ENCODE data around the gene RHBDD1. TPM values are rescaled to one million over a fixed set of nuclear protein-coding genes. Genes with fewer than 3 reads are reported as not detected.

Gene RHBDD1
- 10 to 100 TPM; 35.5 to 57.1 TPM for total RNA-seq

- Mint-ChIP-seq H3K27ac (peak within 1 kb of the TSS; percentile 95), H3K4me3 (peak within 1 kb of the TSS; percentile 98), H3K27me3 (no peaks in the 10 kb centered on the region), H3K4me1 (peaks cover 21% of the 10 kb centered on the region), H3K9me3 (no peaks in the 10 kb centered on the region), H3K36me3 (ENCODE audit: low read depth) (peaks cover 80% of the 10 kb centered on the region)
- ATAC-seq (replicated peaks) = peak; percentile 88
Measured at GRCh38 chr2:226835796-226836547, at the start of gene RHBDD1. Gene RHBDD1 (plus strand): TSS chr2:226836054. CDS start chr2:226864694, 28,640 bp downstream.

DNA sequence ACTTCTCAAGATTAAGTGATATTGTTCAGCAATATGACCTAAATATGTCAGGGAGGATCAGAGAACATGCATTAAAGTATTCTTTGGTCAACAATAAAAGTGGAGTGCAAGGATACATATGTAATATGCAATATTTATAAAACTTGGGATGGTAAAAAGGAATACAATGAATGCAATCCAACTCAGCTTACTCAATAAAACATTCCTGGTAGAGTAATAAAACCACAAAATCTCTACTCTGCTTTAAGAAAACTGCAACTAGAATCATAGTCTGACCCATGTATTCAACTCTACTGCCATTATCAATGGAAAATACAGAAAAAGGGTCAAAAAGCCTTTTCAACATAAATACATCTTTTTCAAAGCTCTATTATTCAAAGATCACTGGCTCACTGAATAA, 47.8 kb upstream of the RHBDD1 start:
- Mint-ChIP-seq H3K9me3 (peaks cover 3% of the 10 kb centered on the region), H3K27me3 (no peaks in the 10 kb centered on the region), H3K27ac (no peak overlapping the region), H3K36me3 (ENCODE audit: low read depth) (no peaks in the 10 kb centered on the region), H3K4me1 (peaks cover 6% of the 10 kb centered on the region), H3K4me3 (no peak overlapping the region)
- no peak for ATAC-seq (replicated peaks)

- ATAC-seq (replicated peaks) = no peak
- H3K36me3 Mint-ChIP-seq (ENCODE audit: low read depth) = no peaks in the 10 kb centered on the region
- H3K4me1 Mint-ChIP-seq = peaks cover 6% of the 10 kb centered on the region
- no peak overlapping the region for H3K27ac Mint-ChIP-seq
- no peaks in the 10 kb centered on the region for H3K9me3 Mint-ChIP-seq
- no peak overlapping the region for H3K4me3 Mint-ChIP-seq
- no peaks in the 10 kb centered on the region for H3K27me3 Mint-ChIP-seq
Measured at GRCh38 chr2:226788881-226789490, 46.9 kb upstream of the RHBDD1 start.

- Mint-ChIP-seq H3K36me3 (ENCODE audit: low read depth) (no peaks in the 10 kb centered on the region), H3K4me1 (peaks cover 6% of the 10 kb centered on the region), H3K9me3 (no peaks in the 10 kb centered on the region), H3K27ac (no peak overlapping the region), H3K27me3 (no peaks in the 10 kb centered on the region), H3K4me3 (peak overlapping the region; percentile 94)
- no peak for ATAC-seq (replicated peaks)
Measured at GRCh38 chr2:226790011-226790410, 45.8 kb upstream of the RHBDD1 start.

DNA sequence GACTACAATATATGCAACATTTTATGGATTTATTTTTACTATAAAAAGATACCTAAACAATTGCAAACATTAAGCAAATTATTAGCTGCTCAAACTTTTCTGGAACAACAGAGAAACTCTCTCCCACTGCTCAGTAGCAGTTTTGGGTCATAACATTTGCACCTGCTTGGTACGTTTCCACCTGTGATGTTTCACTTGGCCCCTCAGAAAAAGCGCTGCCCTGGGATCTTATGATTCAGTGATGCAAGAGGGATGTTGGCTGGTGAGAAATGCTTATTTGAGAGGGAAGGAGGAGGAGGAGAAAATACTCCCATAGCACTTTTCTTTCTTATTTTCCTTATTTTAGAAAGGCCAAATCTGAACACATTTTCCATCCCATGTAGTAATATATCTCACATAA, 45.4 kb upstream of the RHBDD1 start:
- Mint-ChIP-seq H3K36me3 (ENCODE audit: low read depth) (no peaks in the 10 kb centered on the region), H3K4me3 (peak overlapping the region; percentile 94), H3K4me1 (peaks cover 6% of the 10 kb centered on the region), H3K27me3 (no peaks in the 10 kb centered on the region), H3K27ac (no peak overlapping the region), H3K9me3 (no peaks in the 10 kb centered on the region)
- ATAC-seq (replicated peaks) = no peak

GRCh38 chr2:226791056-226791486, 44.8 kb upstream of the RHBDD1 start:
- Mint-ChIP-seq H3K9me3 (no peaks in the 10 kb centered on the region), H3K27me3 (no peaks in the 10 kb centered on the region), H3K36me3 (ENCODE audit: low read depth) (no peaks in the 10 kb centered on the region), H3K4me1 (peaks cover 6% of the 10 kb centered on the region), H3K4me3 (peak overlapping the region; percentile 94), H3K27ac (peak overlapping the region; percentile 93)
- peak; percentile 69 for ATAC-seq (replicated peaks)

- peak; percentile 98 for ATAC-seq (replicated peaks)
- no peaks in the 10 kb centered on the region for H3K36me3 Mint-ChIP-seq (ENCODE audit: low read depth)
- no peaks in the 10 kb centered on the region for H3K27me3 Mint-ChIP-seq
- H3K4me1 Mint-ChIP-seq = peaks cover 6% of the 10 kb centered on the region
- peak overlapping the region; percentile 93 for H3K27ac Mint-ChIP-seq
- no peaks in the 10 kb centered on the region for H3K9me3 Mint-ChIP-seq
- H3K4me3 Mint-ChIP-seq = peak overlapping the region; percentile 94
Measured at GRCh38 chr2:226791487-226792081, 44.3 kb upstream of the RHBDD1 start.

DNA sequence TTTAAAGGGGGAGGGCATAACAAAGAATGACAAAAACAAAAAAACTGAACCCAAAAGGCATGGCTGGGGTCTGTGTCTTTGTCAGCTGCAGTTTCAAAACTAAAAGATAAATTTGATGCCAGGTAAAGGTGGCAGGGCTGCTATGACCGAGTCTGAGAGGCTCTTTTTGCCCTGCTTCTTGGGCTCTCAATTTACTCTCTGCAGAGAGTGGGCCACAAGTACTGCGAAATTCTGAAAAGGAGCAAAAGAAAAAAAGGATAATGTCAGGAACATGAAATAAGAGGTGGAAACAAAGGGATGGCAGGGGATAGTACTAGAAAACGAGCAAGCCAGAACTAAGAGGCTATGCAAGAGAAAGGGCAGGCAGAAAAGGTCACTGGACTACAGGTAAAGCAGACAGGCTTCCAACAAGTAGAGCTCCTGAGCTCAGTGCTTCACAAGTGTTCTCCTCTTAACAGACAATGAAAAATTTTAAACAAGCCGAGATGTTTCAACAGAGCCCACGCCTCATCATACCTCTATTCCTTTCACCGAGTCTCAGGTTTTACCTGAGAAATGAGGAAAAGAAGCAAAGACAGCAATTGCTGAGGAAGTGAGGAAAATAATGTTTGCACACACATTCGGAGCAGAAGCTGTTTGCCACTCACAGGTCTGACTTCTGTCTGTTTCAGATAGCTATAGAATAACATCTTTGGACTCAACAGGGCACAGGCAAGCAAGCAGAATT, 43.5 kb upstream of the RHBDD1 start:
- Mint-ChIP-seq H3K27me3 (no peaks in the 10 kb centered on the region), H3K27ac (peak overlapping the region; percentile 62), H3K9me3 (no peaks in the 10 kb centered on the region), H3K36me3 (ENCODE audit: low read depth) (no peaks in the 10 kb centered on the region), H3K4me1 (peaks cover 6% of the 10 kb centered on the region), H3K4me3 (peak overlapping the region; percentile 94)
- no peak for ATAC-seq (replicated peaks)

DNA sequence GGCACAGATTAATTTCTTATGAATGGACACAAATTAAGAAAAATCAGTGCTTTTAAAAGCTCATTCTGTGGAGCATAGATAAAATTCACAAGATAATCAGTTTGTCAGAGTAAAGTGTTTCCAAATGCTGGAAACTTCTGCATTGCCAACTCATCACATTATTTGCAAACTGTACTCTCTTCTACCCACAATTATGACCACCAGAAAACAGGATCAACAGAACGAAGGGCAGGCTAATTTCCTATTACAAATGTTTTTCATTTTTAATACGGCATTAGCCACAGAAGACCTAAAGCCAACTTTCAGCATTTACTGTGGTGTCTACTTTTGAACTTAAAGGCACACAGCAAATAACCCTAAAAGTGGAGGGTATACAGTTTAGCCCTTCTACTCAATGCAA, 42.2 kb upstream of the RHBDD1 start:
- H3K4me1 Mint-ChIP-seq = peaks cover 6% of the 10 kb centered on the region
- H3K27ac Mint-ChIP-seq = no peak overlapping the region
- H3K9me3 Mint-ChIP-seq = no peaks in the 10 kb centered on the region
- no peak overlapping the region for H3K4me3 Mint-ChIP-seq
- no peaks in the 10 kb centered on the region for H3K27me3 Mint-ChIP-seq
- no peak for ATAC-seq (replicated peaks)
- H3K36me3 Mint-ChIP-seq (ENCODE audit: low read depth) = no peaks in the 10 kb centered on the region

GRCh38 chr2:226794196-226794661, 41.6 kb upstream of the RHBDD1 start:
- Mint-ChIP-seq H3K4me3 (no peak overlapping the region), H3K9me3 (no peaks in the 10 kb centered on the region), H3K4me1 (peaks cover 6% of the 10 kb centered on the region), H3K36me3 (ENCODE audit: low read depth) (no peaks in the 10 kb centered on the region), H3K27me3 (no peaks in the 10 kb centered on the region), H3K27ac (no peak overlapping the region)
- no peak for ATAC-seq (replicated peaks)

GRCh38 chr2:226794751-226795171, 41.1 kb upstream of the RHBDD1 start:
- Mint-ChIP-seq H3K36me3 (ENCODE audit: low read depth) (no peaks in the 10 kb centered on the region), H3K9me3 (no peaks in the 10 kb centered on the region), H3K27me3 (no peaks in the 10 kb centered on the region), H3K4me1 (peaks cover 6% of the 10 kb centered on the region), H3K4me3 (no peak overlapping the region), H3K27ac (no peak overlapping the region)
- no peak for ATAC-seq (replicated peaks)

DNA sequence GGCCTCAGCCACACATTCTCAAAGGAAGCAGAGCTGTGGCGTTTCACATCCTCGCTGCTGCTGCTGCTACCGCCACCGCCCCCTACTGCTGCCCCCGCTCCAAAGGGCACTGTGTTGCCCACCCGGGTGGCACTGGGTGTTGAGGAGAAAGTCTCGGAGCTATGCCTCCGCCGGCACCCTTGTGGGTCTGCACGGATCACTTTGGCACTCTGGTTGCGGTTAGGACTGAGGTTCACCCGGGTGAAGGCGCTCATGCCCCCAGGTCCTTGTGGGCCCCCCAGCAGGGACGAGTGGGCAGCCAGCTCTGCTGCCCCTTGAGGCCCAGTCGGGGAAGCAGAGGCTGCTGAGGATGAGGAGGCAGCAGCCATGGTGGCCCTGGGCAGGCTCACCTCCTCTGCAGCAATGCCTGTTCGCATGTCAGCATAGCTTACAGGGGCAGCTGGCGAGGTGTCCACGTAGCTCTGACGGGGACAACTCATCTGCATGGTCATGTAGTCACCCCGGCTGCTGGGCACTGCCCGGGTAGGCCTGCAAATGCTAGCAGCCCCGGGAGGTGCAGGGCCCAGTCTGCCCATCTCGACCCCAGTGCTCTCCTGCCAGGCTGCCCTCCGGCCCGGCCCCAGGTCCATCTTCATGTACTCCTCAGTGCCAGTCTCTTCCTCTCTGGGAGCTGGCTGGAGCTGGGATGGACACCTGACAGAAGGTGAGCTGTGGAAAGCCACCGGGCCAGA, 40.4 kb upstream of the RHBDD1 start:
- Mint-ChIP-seq H3K27me3 (no peaks in the 10 kb centered on the region), H3K27ac (no peak overlapping the region), H3K4me3 (no peak overlapping the region), H3K4me1 (peaks cover 6% of the 10 kb centered on the region), H3K9me3 (no peaks in the 10 kb centered on the region), H3K36me3 (ENCODE audit: low read depth) (no peaks in the 10 kb centered on the region)
- no peak for ATAC-seq (replicated peaks)

DNA sequence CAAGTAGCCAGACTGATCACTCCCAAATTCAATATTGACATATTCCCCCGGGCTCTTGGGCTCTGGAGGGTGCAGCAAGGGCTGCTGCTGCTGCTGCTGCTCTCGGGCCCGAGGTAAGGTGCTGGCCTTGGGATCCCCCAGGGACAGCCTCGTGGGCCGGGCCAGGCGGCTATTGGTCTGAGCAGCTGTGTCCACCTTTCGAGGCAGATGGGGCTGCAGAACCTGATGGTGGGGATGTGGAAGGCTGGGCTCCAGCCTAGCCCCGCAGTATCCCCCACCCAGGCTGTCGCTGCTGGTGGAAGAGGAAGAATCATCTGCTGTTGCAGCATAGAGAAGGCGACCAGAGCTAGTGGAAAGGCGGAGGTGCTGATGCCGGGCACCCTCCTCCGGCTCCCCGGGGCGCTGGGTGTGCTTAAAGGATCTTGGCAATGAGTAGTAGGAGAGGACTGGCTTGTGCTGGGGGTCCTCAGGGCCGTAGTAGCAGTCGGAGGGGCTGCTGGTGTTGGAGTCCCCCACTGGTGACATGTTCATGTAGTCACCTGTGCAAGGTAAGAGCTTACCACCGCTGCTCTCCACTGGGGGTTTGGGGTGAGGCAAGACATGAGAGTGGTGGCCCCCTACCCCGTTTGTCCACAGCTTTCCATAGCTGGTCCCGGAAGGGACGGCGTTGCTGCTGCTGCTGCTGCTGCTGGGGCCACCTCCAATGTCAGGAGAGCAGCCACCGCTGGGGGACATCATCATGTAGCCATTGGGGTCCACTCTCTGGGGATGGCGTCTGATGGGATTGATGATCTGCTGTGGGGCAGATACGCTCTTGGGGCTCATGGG, 39.6 kb upstream of the RHBDD1 start:
- H3K4me1 Mint-ChIP-seq = peaks cover 10% of the 10 kb centered on the region
- no peak overlapping the region for H3K4me3 Mint-ChIP-seq
- ATAC-seq (replicated peaks) = no peak

More for the DNA sequence above, 39.6 kb upstream of the RHBDD1 start:
- Mint-ChIP-seq H3K36me3 (ENCODE audit: low read depth) (no peaks in the 10 kb centered on the region), H3K9me3 (no peaks in the 10 kb centered on the region), H3K27me3 (no peaks in the 10 kb centered on the region), H3K27ac (no peak overlapping the region)
